WERI-Rb-1 (cell line): ENCODE results near the gene CACNA2D4.

Experiments
- DNase-seq: peaks from one replicate; pipeline ENCODE4 v3.0.0-alpha.2; 2020
- H3K27ac ChIP-seq: fragments of 250-450 bp; sonication (Bioruptor Pico); 2 replicates; pipeline ENCODE4 v1.5.1; 2020; ENCODE audit warnings: mild to moderate bottlenecking, moderate library complexity
- H3K27me3 ChIP-seq: fragments of 250-450 bp; sonication (Bioruptor Pico); 2 replicates; pipeline ENCODE4 v1.5.1; 2021; ENCODE audit warnings: mild to moderate bottlenecking, low read depth, moderate library complexity; ENCODE audit not compliant: insufficient read depth, severe bottlenecking
- H3K36me3 ChIP-seq: fragments of 250-450 bp; sonication (Bioruptor Pico); 2 replicates; pipeline ENCODE4 v1.5.1; 2020; ENCODE audit warnings: mild to moderate bottlenecking, moderate library complexity
- H3K4me3 ChIP-seq: 2 replicates; pipeline ENCODE4 v1.5.1; 2011; ENCODE audit warnings: low read depth, mild to moderate bottlenecking, control low read depth, low read length
- H3K9me3 ChIP-seq: fragments of 250-450 bp; sonication (Bioruptor Pico); 2 replicates; pipeline ENCODE4 v1.5.1; 2021; ENCODE audit warnings: mild to moderate bottlenecking, moderate library complexity; ENCODE audit not compliant: severe bottlenecking
- TF ChIP-seq, protein P1 (sequence below): IDR thresholded peaks from 2 replicates; pipeline ENCODE4 v1.5.1; 2011; ENCODE audit warnings: low read depth, mild to moderate bottlenecking, control low read depth, inconsistent platforms, low read length

The CACNA2D4 gene

GRCh38 chr12:1838994-1839365 is 79.5 kb downstream of the CACNA2D4 start:
- no peak overlapping the region for H3K27ac ChIP-seq
- DNase-seq: no peak
- H3K9me3 ChIP-seq: no peaks in the 10 kb centered on the region
- H3K36me3 ChIP-seq: no peaks in the 10 kb centered on the region
- no peaks in the 10 kb centered on the region for H3K27me3 ChIP-seq
- TF ChIP-seq, protein P1, sequence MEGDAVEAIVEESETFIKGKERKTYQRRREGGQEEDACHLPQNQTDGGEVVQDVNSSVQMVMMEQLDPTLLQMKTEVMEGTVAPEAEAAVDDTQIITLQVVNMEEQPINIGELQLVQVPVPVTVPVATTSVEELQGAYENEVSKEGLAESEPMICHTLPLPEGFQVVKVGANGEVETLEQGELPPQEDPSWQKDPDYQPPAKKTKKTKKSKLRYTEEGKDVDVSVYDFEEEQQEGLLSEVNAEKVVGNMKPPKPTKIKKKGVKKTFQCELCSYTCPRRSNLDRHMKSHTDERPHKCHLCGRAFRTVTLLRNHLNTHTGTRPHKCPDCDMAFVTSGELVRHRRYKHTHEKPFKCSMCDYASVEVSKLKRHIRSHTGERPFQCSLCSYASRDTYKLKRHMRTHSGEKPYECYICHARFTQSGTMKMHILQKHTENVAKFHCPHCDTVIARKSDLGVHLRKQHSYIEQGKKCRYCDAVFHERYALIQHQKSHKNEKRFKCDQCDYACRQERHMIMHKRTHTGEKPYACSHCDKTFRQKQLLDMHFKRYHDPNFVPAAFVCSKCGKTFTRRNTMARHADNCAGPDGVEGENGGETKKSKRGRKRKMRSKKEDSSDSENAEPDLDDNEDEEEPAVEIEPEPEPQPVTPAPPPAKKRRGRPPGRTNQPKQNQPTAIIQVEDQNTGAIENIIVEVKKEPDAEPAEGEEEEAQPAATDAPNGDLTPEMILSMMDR: no peak
- no peak overlapping the region for H3K4me3 ChIP-seq

GRCh38 chr12:1838205-1838993 is 80.1 kb downstream of the CACNA2D4 start:
- Histone ChIP-seq H3K36me3 (no peaks in the 10 kb centered on the region), H3K4me3 (no peak overlapping the region)
- DNase-seq: no peak

GRCh38 chr12:1837541-1838204 is 80.8 kb downstream of the CACNA2D4 start:
- DNase-seq: no peak
- Histone ChIP-seq H3K27me3 (no peaks in the 10 kb centered on the region), H3K4me3 (no peak overlapping the region)

More at GRCh38 chr12:1838205-1838993, 80.1 kb downstream of the CACNA2D4 start:
- Histone ChIP-seq H3K27me3 (no peaks in the 10 kb centered on the region), H3K9me3 (no peaks in the 10 kb centered on the region), H3K27ac (no peak overlapping the region)
- TF ChIP-seq, protein P1: no peak

GRCh38 chr12:1836854-1837421 is 81.5 kb downstream of the CACNA2D4 start:
- TF ChIP-seq, protein P1: no peak
- H3K9me3 ChIP-seq: no peaks in the 10 kb centered on the region
- no peak overlapping the region for H3K4me3 ChIP-seq
- no peaks in the 10 kb centered on the region for H3K36me3 ChIP-seq
- no peak for DNase-seq
- H3K27me3 ChIP-seq: no peaks in the 10 kb centered on the region
- no peak overlapping the region; the same call in 1 of the 2 replicates for H3K27ac ChIP-seq

More at GRCh38 chr12:1837541-1838204, 80.8 kb downstream of the CACNA2D4 start:
- Histone ChIP-seq H3K36me3 (no peaks in the 10 kb centered on the region), H3K9me3 (no peaks in the 10 kb centered on the region), H3K27ac (no peak overlapping the region)
- TF ChIP-seq, protein P1: no peak

GRCh38 chr12:1836241-1836803 is 82.1 kb downstream of the CACNA2D4 start:
- H3K27me3 ChIP-seq: no peaks in the 10 kb centered on the region
- no peaks in the 10 kb centered on the region for H3K36me3 ChIP-seq
- no peak for DNase-seq
- H3K4me3 ChIP-seq: no peak overlapping the region
- H3K27ac ChIP-seq: no peak overlapping the region; the same call in 1 of the 2 replicates
- H3K9me3 ChIP-seq: no peaks in the 10 kb centered on the region
- TF ChIP-seq, protein P1: no peak
